Cardiac muscle cell (in vitro differentiated cells and primary cell): ENCODE measurements around the gene NRF1. TPM values are rescaled to one million over a fixed set of nuclear protein-coding genes. Genes with fewer than 3 reads are reported as not detected.
A peak's percentile ranks its signal among the peaks of the same experiment; 100 is the strongest.
"Not testable (repeated sequence)": the region's sequence is repeated elsewhere in the genome, so short reads cannot be mapped to it uniquely, and the experiment has no call there.

ENCODE experiments used
- DNase-seq, 2 donors: peaks; one replicate each; pipeline versions ENCODE4 v3.0.0 to v3.0.0-alpha.2; 2010 to 2017; ENCODE audit warnings: low read depth in 1 of 2, low spot score in 1 of 2
- H3K27ac ChIP-seq: fragments of 200-600 bp; sonication (generic); 2 replicates; pipeline ENCODE4 v1.5.1; 2016
- H3K27me3 ChIP-seq: fragments of 200-600 bp; sonication (generic); 2 replicates; pipeline ENCODE4 v1.6.0; 2016; ENCODE audit warnings: control low read depth
- H3K36me3 ChIP-seq: fragments of 200-600 bp; sonication (generic); 2 replicates; pipeline ENCODE4 v1.5.1; 2016; ENCODE audit warnings: control low read depth
- H3K4me1 ChIP-seq: fragments of 200-600 bp; sonication (generic); 2 replicates; pipeline ENCODE4 v1.8.1; 2017; ENCODE audit warnings: low read depth, mild to moderate bottlenecking, mixed run types
- H3K4me3 ChIP-seq: fragments of 200-600 bp; sonication (generic); 2 replicates; pipeline ENCODE4 v1.5.1; 2016; ENCODE audit warnings: mild to moderate bottlenecking
- H3K9me3 ChIP-seq: fragments of 200-600 bp; sonication (generic); 2 replicates; pipeline ENCODE4 v1.5.1; 2017; ENCODE audit warnings: low read depth, mild to moderate bottlenecking, control low read depth
- polyA plus RNA-seq: library from polyadenylated mRNA; unstranded; fragments of >200 nt; fragmentation: Nextera tagmentation; extraction: Ambion mirVana; gene quantifications from 2 replicates; pipeline ENCODE4 v1.2.1, GENCODE V29; 2016
- total RNA-seq: library from RNA; depleted of rRNA; stranded (reverse); fragments of >200 nt; gene quantifications from 2 replicates; pipeline ENCODE4 v1.2.3, GENCODE V29; 2016
- TF ChIP-seq, protein P1 (sequence below): IDR thresholded peaks from 2 replicates; pipeline ENCODE4 v1.5.1; 2012; ENCODE audit warnings: low read depth, mild to moderate bottlenecking, low read length

Gene NRF1
- total and polyA plus RNA-seq, 2 experiments from 2014 or later: 9.3 to 12.3 TPM

- Histone ChIP-seq H3K9me3 (no peaks in the 10 kb centered on the region), H3K4me1 (no peaks in the 10 kb centered on the region), H3K4me3 (no peak overlapping the region), H3K36me3 (peaks cover 12% of the 10 kb centered on the region), H3K27ac (no peak overlapping the region), H3K27me3 (no peaks in the 10 kb centered on the region)
- TF ChIP-seq, protein P1, sequence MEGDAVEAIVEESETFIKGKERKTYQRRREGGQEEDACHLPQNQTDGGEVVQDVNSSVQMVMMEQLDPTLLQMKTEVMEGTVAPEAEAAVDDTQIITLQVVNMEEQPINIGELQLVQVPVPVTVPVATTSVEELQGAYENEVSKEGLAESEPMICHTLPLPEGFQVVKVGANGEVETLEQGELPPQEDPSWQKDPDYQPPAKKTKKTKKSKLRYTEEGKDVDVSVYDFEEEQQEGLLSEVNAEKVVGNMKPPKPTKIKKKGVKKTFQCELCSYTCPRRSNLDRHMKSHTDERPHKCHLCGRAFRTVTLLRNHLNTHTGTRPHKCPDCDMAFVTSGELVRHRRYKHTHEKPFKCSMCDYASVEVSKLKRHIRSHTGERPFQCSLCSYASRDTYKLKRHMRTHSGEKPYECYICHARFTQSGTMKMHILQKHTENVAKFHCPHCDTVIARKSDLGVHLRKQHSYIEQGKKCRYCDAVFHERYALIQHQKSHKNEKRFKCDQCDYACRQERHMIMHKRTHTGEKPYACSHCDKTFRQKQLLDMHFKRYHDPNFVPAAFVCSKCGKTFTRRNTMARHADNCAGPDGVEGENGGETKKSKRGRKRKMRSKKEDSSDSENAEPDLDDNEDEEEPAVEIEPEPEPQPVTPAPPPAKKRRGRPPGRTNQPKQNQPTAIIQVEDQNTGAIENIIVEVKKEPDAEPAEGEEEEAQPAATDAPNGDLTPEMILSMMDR: no peak
- peak in 1 of 2 donors; percentile 56 for DNase-seq
These were observed 59.7 kb downstream of the NRF1 start for GRCh38 chr7:129671266-129671665.

GRCh38 chr7:129674475-129674874, 63.0 kb downstream of the NRF1 start:
- H3K27me3 ChIP-seq, H3K4me3 ChIP-seq, H3K27ac ChIP-seq, DNase-seq, H3K4me1 ChIP-seq, H3K9me3 ChIP-seq: not testable (repeated sequence)
- peaks cover 12% of the 10 kb centered on the region for H3K36me3 ChIP-seq

- TF ChIP-seq, protein P1: no peak
- H3K9me3 ChIP-seq: no peaks in the 10 kb centered on the region
- no peak overlapping the region for H3K4me3 ChIP-seq
- no peak for DNase-seq
- H3K27ac ChIP-seq: no peak overlapping the region
- H3K27me3 ChIP-seq: no peaks in the 10 kb centered on the region
- H3K36me3 ChIP-seq: peaks cover 12% of the 10 kb centered on the region
- no peaks in the 10 kb centered on the region for H3K4me1 ChIP-seq
These were observed 64.0 kb downstream of the NRF1 start for GRCh38 chr7:129675521-129675920.

GRCh38 chr7:129676017-129676897, 64.7 kb downstream of the NRF1 start:
- Histone ChIP-seq H3K9me3 (no peaks in the 10 kb centered on the region), H3K27ac (no peak overlapping the region), H3K4me3 (no peak overlapping the region), H3K36me3 (peaks cover 12% of the 10 kb centered on the region), H3K4me1 (no peaks in the 10 kb centered on the region), H3K27me3 (no peaks in the 10 kb centered on the region)
- TF ChIP-seq, protein P1: no peak
- peak in 1 of 2 donors; percentile 33 for DNase-seq

GRCh38 chr7:129677796-129678195, 66.3 kb downstream of the NRF1 start:
- no peaks in the 10 kb centered on the region for H3K9me3 ChIP-seq
- DNase-seq: no peak
- TF ChIP-seq, protein P1: no peak
- H3K4me3 ChIP-seq: no peak overlapping the region
- no peaks in the 10 kb centered on the region for H3K4me1 ChIP-seq
- no peaks in the 10 kb centered on the region for H3K27me3 ChIP-seq
- H3K36me3 ChIP-seq: peaks cover 12% of the 10 kb centered on the region
- no peak overlapping the region for H3K27ac ChIP-seq

GRCh38 chr7:129678606-129679005, 67.1 kb downstream of the NRF1 start:
- no peak overlapping the region for H3K4me3 ChIP-seq
- no peaks in the 10 kb centered on the region for H3K9me3 ChIP-seq
- DNase-seq: no peak
- H3K27me3 ChIP-seq: no peaks in the 10 kb centered on the region
- no peaks in the 10 kb centered on the region for H3K4me1 ChIP-seq
- H3K27ac ChIP-seq: no peak overlapping the region
- TF ChIP-seq, protein P1: no peak
- H3K36me3 ChIP-seq: peaks cover 9% of the 10 kb centered on the region
